Measurements from ENCODE around the gene DCC. TPM values are rescaled to one million over a fixed set of nuclear protein-coding genes. Genes with fewer than 3 reads are reported as not detected.

The DCC gene
- total RNA-seq, 1 experiment from 2014 or later, result 0.72 TPM

GRCh38 chr18:52596748-52597435 lies 256.9 kb downstream of the DCC start (continued):
- no peak for TF ChIP-seq PRDM15 (CRISPR knock-in tag; IDR thresholded peaks at IDR 0.05)

- H3K27me3 Mint-ChIP-seq (ENCODE audit: low read depth), result no peaks in the 10 kb centered on the region; the same call in 1 of the 2 replicates
- no peaks in the 10 kb centered on the region for H3K36me3 Mint-ChIP-seq
- ATAC-seq (no peak), DNase-seq (ENCODE audit: low spot score) (no peak)
- no peak overlapping the region for H3K4me3 Mint-ChIP-seq
- ChIA-PET POLR2A (no interaction called here), CTCF (no interaction called here)
- TF ChIP-seq ZNF425 (CRISPR knock-in tag; conservative IDR thresholded peaks at IDR 0.05) (no peak), TEAD4 (CRISPR knock-in tag; IDR thresholded peaks at IDR 0.05) (no peak), JAZF1 (CRISPR knock-in tag; IDR thresholded peaks at IDR 0.05) (no peak), EMX1 (CRISPR knock-in tag; IDR thresholded peaks at IDR 0.05) (no peak)
- peaks cover 8% of the 10 kb centered on the region for H3K9me3 Mint-ChIP-seq
- peaks cover 6% of the 10 kb centered on the region; the same call in 1 of the 2 replicates for H3K4me1 Mint-ChIP-seq
- H3K27ac Mint-ChIP-seq, result no peak overlapping the region
These were observed 258.9 kb downstream of the DCC start for GRCh38 chr18:52598921-52599320.

- no peaks in the 10 kb centered on the region for H3K4me1 Mint-ChIP-seq
- POLR2A ChIA-PET, result no interaction called here
- H3K4me3 Mint-ChIP-seq, result no peak overlapping the region
- H3K36me3 Mint-ChIP-seq, result no peaks in the 10 kb centered on the region
- TF ChIP-seq ETV6 (CRISPR knock-in tag; IDR thresholded peaks at IDR 0.05) (no peak), CDX4 (CRISPR knock-in tag; IDR thresholded peaks at IDR 0.05; ENCODE audit: borderline replicate concordance) (no peak), AR (CRISPR knock-in tag; IDR thresholded peaks at IDR 0.05) (no peak), ZNF512 (CRISPR knock-in tag; IDR thresholded peaks at IDR 0.05; ENCODE audit: borderline replicate concordance) (no peak), ZNF671 (CRISPR knock-in tag; IDR thresholded peaks at IDR 0.05) (no peak), ZNF232 (CRISPR knock-in tag; IDR thresholded peaks at IDR 0.05) (no peak), TP53 (CRISPR knock-in tag; IDR thresholded peaks at IDR 0.05) (no peak)
- CTCF ChIA-PET, result no interaction called here
- DNase-seq (ENCODE audit: low spot score) (no peak), ATAC-seq (no peak)
- H3K27me3 Mint-ChIP-seq (ENCODE audit: low read depth), result no peaks in the 10 kb centered on the region
- peaks cover 11% of the 10 kb centered on the region for H3K9me3 Mint-ChIP-seq
- no peak overlapping the region for H3K27ac Mint-ChIP-seq
These were observed 262.8 kb downstream of the DCC start for GRCh38 chr18:52602820-52603219.
